ENCODE measurements around the gene SLC22A16. TPM values are rescaled to one million over a fixed set of nuclear protein-coding genes. Genes with fewer than 3 reads are reported as not detected.

Gene SLC22A16
- total RNA-seq, 1 experiment from 2014 or later, result not detected

GRCh38 chr6:110490110-110490509 is 13.7 kb upstream of the SLC22A16 start:
- Histone ChIP-seq H3K4me2 (ENCODE audit: low read length) (no peak overlapping the region), H3K4me3 (replicated peaks in 1 of 2; ENCODE audit: low read depth in 1 of 2, low read length in 2 of 2) (no peak overlapping the region), H3K79me2 (ENCODE audit: insufficient read depth, low read length) (no peaks in the 10 kb centered on the region), H4K20me1 (ENCODE audit: insufficient read depth) (no peaks in the 10 kb centered on the region), H3K9me2 (ENCODE audit: insufficient read depth) (no peaks in the 10 kb centered on the region), H3K9me3 (ENCODE audit: control insufficient read depth in 1 of 2, insufficient read depth in 1 of 2, low read depth in 1 of 2, low read length in 2 of 2) (no peaks in the 10 kb centered on the region), H3K27me3 (ENCODE audit: insufficient read depth, low read length) (no peaks in the 10 kb centered on the region), H3K4me1 (ENCODE audit: control insufficient read depth in 1 of 2, insufficient read depth in 2 of 2, low read length in 2 of 2) (peaks cover 7 to 19% of the 10 kb centered on the region in 2 experiments; a peak in 3 of 4 replicates), H3K36me3 (ENCODE audit: control insufficient read depth in 1 of 2, insufficient read depth in 2 of 2, low read length in 2 of 2) (no peaks in the 10 kb centered on the region), H2AFZ (ENCODE audit: low read depth, low read length, poor library complexity, severe bottlenecking) (no peak overlapping the region), H3K9ac (ENCODE audit: low read length) (no peak overlapping the region), H3K27ac (ENCODE audit: low read depth, low read length) (no peak overlapping the region)
- intact Hi-C loops (cut with micrococcal nuclease), result no loop called here
- ATAC-seq (no peak), DNase-seq (ENCODE audit: low read depth, low spot score) (no peak)
- CTCF ChIA-PET, result no interaction called here
- no TSS peak for BruUV-seq (replicated peaks)
- TF ChIP-seq TCF7L2 (IDR thresholded peaks at IDR 0.05; ENCODE audit: borderline replicate concordance, extremely low read depth, insufficient read depth, insufficient read length) (no peak), EGR1 (IDR thresholded peaks at IDR 0.05; ENCODE audit: low read depth) (no peak), MAX (IDR thresholded peaks at IDR 0.05) (no peak), POLR2AphosphoS5 (IDR thresholded peaks at IDR 0.05; ENCODE audit: low read depth, low read length) (no peak), EZH2phosphoT487 (IDR thresholded peaks at IDR 0.05; ENCODE audit: borderline replicate concordance) (no peak), POLR2A (IDR thresholded peaks at IDR 0.05; ENCODE audit: borderline replicate concordance, extremely low read depth, insufficient read depth, insufficient read length) (no peak), SRF (IDR thresholded peaks at IDR 0.05; ENCODE audit: low read depth) (no peak)
- POLR2A ChIA-PET, result no interaction called here
- RAD21 ChIA-PET (ENCODE audit: low non-redundant PET in 1 of 2, low total read pairs in 2 of 2, uncharacterized antibody in 2 of 2, unreplicated experiment in 2 of 2), result no interaction called here

DNA sequence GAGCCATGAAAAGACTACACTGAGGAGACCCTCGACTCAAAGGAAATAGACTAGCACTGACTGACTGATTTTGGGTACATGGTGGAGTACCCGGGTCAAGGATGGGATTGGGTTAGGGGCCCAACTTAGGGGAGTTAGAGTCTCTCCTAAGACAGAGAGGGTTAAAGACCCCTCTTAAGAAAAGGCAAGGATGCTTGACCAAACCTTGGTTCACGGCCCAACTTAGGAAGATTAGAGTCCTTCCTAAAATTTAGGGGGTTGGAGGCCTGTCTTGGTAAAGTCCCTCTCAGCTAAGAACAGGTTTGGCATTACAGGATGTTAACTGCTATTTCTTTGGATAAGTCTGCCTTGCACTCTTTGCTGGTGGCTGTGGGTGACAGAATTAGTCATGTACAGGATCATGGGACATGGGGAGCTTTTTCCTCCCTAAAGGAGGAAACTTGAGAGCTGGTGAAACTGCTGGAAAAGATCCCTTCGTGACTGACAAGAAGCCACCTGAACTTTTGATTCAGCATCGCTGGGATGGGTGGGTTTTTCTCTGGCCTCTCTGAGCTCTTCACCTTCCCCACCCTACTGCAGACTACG is 12.3 kb upstream of the SLC22A16 start:
- RAD21 ChIA-PET (ENCODE audit: low non-redundant PET in 1 of 2, low total read pairs in 2 of 2, uncharacterized antibody in 2 of 2, unreplicated experiment in 2 of 2), result no interaction called here
- POLR2A ChIA-PET, result no interaction called here

More for the DNA sequence above, 12.3 kb upstream of the SLC22A16 start:
- Histone ChIP-seq H4K20me1 (ENCODE audit: insufficient read depth) (no peaks in the 10 kb centered on the region), H2AFZ (ENCODE audit: low read depth, low read length, poor library complexity, severe bottlenecking) (no peak overlapping the region), H3K27me3 (ENCODE audit: insufficient read depth, low read length) (no peaks in the 10 kb centered on the region), H3K4me1 (ENCODE audit: control insufficient read depth in 1 of 2, insufficient read depth in 2 of 2, low read length in 2 of 2) (peaks cover 7 to 19% of the 10 kb centered on the region in 2 experiments; a peak in 3 of 4 replicates), H3K4me2 (ENCODE audit: low read length) (no peak overlapping the region), H3K36me3 (ENCODE audit: control insufficient read depth in 1 of 2, insufficient read depth in 2 of 2, low read length in 2 of 2) (no peaks in the 10 kb centered on the region), H3K9ac (ENCODE audit: low read length) (no peak overlapping the region), H3K9me3 (ENCODE audit: control insufficient read depth in 1 of 2, insufficient read depth in 1 of 2, low read depth in 1 of 2, low read length in 2 of 2) (no peaks in the 10 kb centered on the region), H3K4me3 (replicated peaks in 1 of 2; ENCODE audit: low read depth in 1 of 2, low read length in 2 of 2) (no peak overlapping the region), H3K27ac (ENCODE audit: low read depth, low read length) (no peak overlapping the region), H3K79me2 (ENCODE audit: insufficient read depth, low read length) (no peaks in the 10 kb centered on the region), H3K9me2 (ENCODE audit: insufficient read depth) (no peaks in the 10 kb centered on the region)
- TF ChIP-seq FOSL1 (IDR thresholded peaks at IDR 0.05; ENCODE audit: low read depth) (no peak), JUND (IDR thresholded peaks at IDR 0.05) (no peak), SP1 (IDR thresholded peaks at IDR 0.05; ENCODE audit: low read depth) (no peak), EZH2phosphoT487 (IDR thresholded peaks at IDR 0.05; ENCODE audit: borderline replicate concordance) (no peak), ELF1 (IDR thresholded peaks at IDR 0.05; ENCODE audit: borderline replicate concordance, low read depth) (no peak), SRF (IDR thresholded peaks at IDR 0.05; ENCODE audit: low read depth) (no peak), POLR2A (IDR thresholded peaks at IDR 0.05; ENCODE audit: borderline replicate concordance, extremely low read depth, insufficient read depth, insufficient read length) (no peak), RAD21 (IDR thresholded peaks at IDR 0.05; ENCODE audit: low read depth) (no peak), YY1 (IDR thresholded peaks at IDR 0.05; ENCODE audit: extremely low read depth, insufficient replicate concordance, low read depth, low read length) (no peak), EGR1 (IDR thresholded peaks at IDR 0.05; ENCODE audit: low read depth) (no peak), EZH2 (IDR thresholded peaks at IDR 0.05) (no peak)
- TF ChIP-seq, protein P1, sequence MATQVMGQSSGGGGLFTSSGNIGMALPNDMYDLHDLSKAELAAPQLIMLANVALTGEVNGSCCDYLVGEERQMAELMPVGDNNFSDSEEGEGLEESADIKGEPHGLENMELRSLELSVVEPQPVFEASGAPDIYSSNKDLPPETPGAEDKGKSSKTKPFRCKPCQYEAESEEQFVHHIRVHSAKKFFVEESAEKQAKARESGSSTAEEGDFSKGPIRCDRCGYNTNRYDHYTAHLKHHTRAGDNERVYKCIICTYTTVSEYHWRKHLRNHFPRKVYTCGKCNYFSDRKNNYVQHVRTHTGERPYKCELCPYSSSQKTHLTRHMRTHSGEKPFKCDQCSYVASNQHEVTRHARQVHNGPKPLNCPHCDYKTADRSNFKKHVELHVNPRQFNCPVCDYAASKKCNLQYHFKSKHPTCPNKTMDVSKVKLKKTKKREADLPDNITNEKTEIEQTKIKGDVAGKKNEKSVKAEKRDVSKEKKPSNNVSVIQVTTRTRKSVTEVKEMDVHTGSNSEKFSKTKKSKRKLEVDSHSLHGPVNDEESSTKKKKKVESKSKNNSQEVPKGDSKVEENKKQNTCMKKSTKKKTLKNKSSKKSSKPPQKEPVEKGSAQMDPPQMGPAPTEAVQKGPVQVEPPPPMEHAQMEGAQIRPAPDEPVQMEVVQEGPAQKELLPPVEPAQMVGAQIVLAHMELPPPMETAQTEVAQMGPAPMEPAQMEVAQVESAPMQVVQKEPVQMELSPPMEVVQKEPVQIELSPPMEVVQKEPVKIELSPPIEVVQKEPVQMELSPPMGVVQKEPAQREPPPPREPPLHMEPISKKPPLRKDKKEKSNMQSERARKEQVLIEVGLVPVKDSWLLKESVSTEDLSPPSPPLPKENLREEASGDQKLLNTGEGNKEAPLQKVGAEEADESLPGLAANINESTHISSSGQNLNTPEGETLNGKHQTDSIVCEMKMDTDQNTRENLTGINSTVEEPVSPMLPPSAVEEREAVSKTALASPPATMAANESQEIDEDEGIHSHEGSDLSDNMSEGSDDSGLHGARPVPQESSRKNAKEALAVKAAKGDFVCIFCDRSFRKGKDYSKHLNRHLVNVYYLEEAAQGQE (IDR thresholded peaks at IDR 0.05; ENCODE audit: low read depth), result no peak
- BruUV-seq (replicated peaks), result no TSS peak
- CTCF ChIA-PET, result no interaction called here
- no peak for DNase-seq (ENCODE audit: low read depth, low spot score)
- intact Hi-C loops (cut with micrococcal nuclease), result no loop called here
- ATAC-seq, result no peak

Data from HCT116 (cell line).